H1 (cell line): Measurements from ENCODE around the gene YBX2. TPM values are rescaled to one million over a fixed set of nuclear protein-coding genes. Genes with fewer than 3 reads are reported as not detected.

ENCODE experiments used
- CTCF ChIA-PET: fragments of 300-600 bp; sonication (Branson Sonifier 250); formaldehyde crosslinking; loops from one replicate; lab custom pipeline; 2021; ENCODE audit not compliant: partially characterized antibody; lab: Charles Lee
- POLR2A ChIA-PET: fragments of 300-600 bp; sonication (Branson Sonifier 250); formaldehyde crosslinking; loops from one replicate; lab custom pipeline; 2021; ENCODE audit warnings: inconsistent platforms; ENCODE audit not compliant: partially characterized antibody; lab: Charles Lee
- DNase-seq, 2 experiments: peaks; one replicate each; pipeline versions ENCODE4 v3.0.0 to v3.0.0-alpha.2; 2010 to 2022; ENCODE audit warnings: low spot score in 2 of 2, low read depth in 1 of 2, mixed read lengths in 1 of 2
- FAIRE-seq: peaks from 2 replicates; lab custom pipeline; 2011; peaks lifted over from hg19 to GRCh38; lab: Jason Lieb, UNC
- H2AFZ ChIP-seq: 2 replicates; pipeline ENCODE4 v1.8.1; 2012; ENCODE audit warnings: low read length, inconsistent platforms
- H2AK5ac ChIP-seq: 2 replicates; pipeline ENCODE4 v1.6.1; 2013; ENCODE audit warnings: low read depth, low read length
- H2BK120ac ChIP-seq: replicated peaks from 2 replicates; pipeline ENCODE3; 2013; ENCODE audit warnings: low read depth, low read length, inconsistent platforms
- H2BK12ac ChIP-seq: 2 replicates; pipeline ENCODE4 v1.6.1; 2013; ENCODE audit warnings: low read depth, low read length
- H2BK15ac ChIP-seq: 2 replicates; pipeline ENCODE4 v1.6.1; 2013; ENCODE audit warnings: low read length
- H2BK20ac ChIP-seq: 2 replicates; pipeline ENCODE4 v1.6.1; 2013; ENCODE audit warnings: low read length
- H2BK5ac ChIP-seq: 2 replicates; pipeline ENCODE4 v1.6.1; 2013; ENCODE audit warnings: low read depth, low read length
- H3K14ac ChIP-seq: 2 replicates; pipeline ENCODE4 v1.6.1; 2013; ENCODE audit warnings: inconsistent platforms; ENCODE audit not compliant: insufficient read length
- H3K18ac ChIP-seq: 2 replicates; pipeline ENCODE4 v1.6.1; 2013; ENCODE audit warnings: low read length; ENCODE audit errors: extremely low read depth
- H3K23ac ChIP-seq: 2 replicates; pipeline ENCODE4 v1.6.1; 2013; ENCODE audit warnings: inconsistent platforms; ENCODE audit not compliant: insufficient read length
- H3K23me2 ChIP-seq: 2 replicates; pipeline ENCODE4 v1.6.1; 2013; ENCODE audit warnings: low read depth, low read length
- H3K27ac ChIP-seq: 2 replicates; pipeline ENCODE4 v1.6.1; 2011; ENCODE audit warnings: low read depth, low read length, inconsistent platforms
- H3K27me3 ChIP-seq, 4 experiments: replicated peaks in 1 of 4; 1 replicate in 1 of 4; 2 replicates in 3 of 4; pipeline versions ENCODE4 v1.6.1 to v1.8.1; 2011 to 2013; ENCODE audit warnings: low read length in 3 of 4, mild to moderate bottlenecking in 3 of 4, inconsistent platforms in 2 of 4, mixed read lengths in 2 of 4, moderate library complexity in 1 of 4; ENCODE audit not compliant: control insufficient read depth in 3 of 4, insufficient read depth in 3 of 4; ENCODE audit errors: extremely low read depth in 1 of 4
- H3K36me3 ChIP-seq, 4 experiments: 2 replicates each; pipeline versions ENCODE4 v1.6.1 to v1.8.1; 2011 to 2013; ENCODE audit warnings: mild to moderate bottlenecking in 4 of 4, low read length in 3 of 4, moderate library complexity in 2 of 4, control low read depth in 1 of 4, inconsistent platforms in 1 of 4; ENCODE audit not compliant: insufficient read depth in 4 of 4, control insufficient read depth in 2 of 4
- H3K4ac ChIP-seq: replicated peaks from 2 replicates; pipeline ENCODE3; 2013; ENCODE audit warnings: low read length, low read depth, mixed read lengths, inconsistent platforms; ENCODE audit not compliant: insufficient read length
- H3K4me1 ChIP-seq, 4 experiments: replicated peaks in 1 of 4; 1 replicate in 1 of 4; 2 replicates in 3 of 4; pipeline versions ENCODE4 v1.6.1 to v1.8.1; 2011 to 2013; ENCODE audit warnings: low read length in 3 of 4, inconsistent platforms in 2 of 4, mixed read lengths in 1 of 4; ENCODE audit not compliant: insufficient read depth in 4 of 4, control insufficient read depth in 3 of 4
- H3K4me2 ChIP-seq, 2 experiments: 2 replicates each; pipeline versions ENCODE4 v1.6.1 to v1.8.1; 2011 to 2013; ENCODE audit warnings: low read depth in 2 of 2, low read length in 2 of 2, control low read depth in 1 of 2, inconsistent platforms in 1 of 2, mild to moderate bottlenecking in 1 of 2; ENCODE audit not compliant: insufficient read depth in 1 of 2
- H3K4me3 ChIP-seq, 4 experiments: fragments of 200-600, 300-600 bp in 1 of 4; sonication (generic), shearing (Covaris generic), sonication (Bioruptor Twin) in 1 of 4; 2 replicates each; pipeline versions ENCODE4 v1.5.1 to v1.8.1; 2011 to 2016; ENCODE audit warnings: low read length in 4 of 4, low read depth in 3 of 4, control low read depth in 2 of 4, inconsistent platforms in 2 of 4, mild to moderate bottlenecking in 2 of 4, mixed read lengths in 1 of 4, moderate library complexity in 1 of 4; ENCODE audit not compliant: insufficient read depth in 2 of 4; ENCODE audit errors: extremely low read depth in 1 of 4
- H3K56ac ChIP-seq: replicated peaks from 2 replicates; pipeline ENCODE3; 2013; ENCODE audit warnings: low read depth, mild to moderate bottlenecking, mixed read lengths, low read length, inconsistent platforms; ENCODE audit not compliant: insufficient read length
- H3K79me1 ChIP-seq: 2 replicates; pipeline ENCODE4 v1.6.1; 2013; ENCODE audit warnings: low read depth, low read length, control low read depth
- H3K79me2 ChIP-seq, 2 experiments: 2 replicates each; pipeline versions ENCODE4 v1.6.1 to v1.8.1; 2012 to 2013; ENCODE audit warnings: low read length in 2 of 2, mild to moderate bottlenecking in 2 of 2, inconsistent platforms in 1 of 2; ENCODE audit not compliant: insufficient read depth in 2 of 2, control insufficient read depth in 1 of 2
- H3K9ac ChIP-seq, 4 experiments: replicated peaks in 1 of 4; 1 replicate in 1 of 4; 2 replicates in 3 of 4; pipeline versions ENCODE4 v1.6.1 to v1.8.1; 2011 to 2013; ENCODE audit warnings: low read depth in 3 of 4, low read length in 3 of 4, control low read depth in 2 of 4, mild to moderate bottlenecking in 2 of 4, moderate library complexity in 2 of 4, inconsistent platforms in 1 of 4; ENCODE audit errors: extremely low read depth in 1 of 4
- H3K9me3 ChIP-seq, 2 experiments: 2 replicates each; pipeline versions ENCODE4 v1.6.1 to v1.8.1; 2012 to 2013; ENCODE audit warnings: mild to moderate bottlenecking in 2 of 2, moderate library complexity in 2 of 2, control low read depth in 1 of 2, inconsistent platforms in 1 of 2, low read depth in 1 of 2, low read length in 1 of 2, mixed read lengths in 1 of 2; ENCODE audit not compliant: insufficient read depth in 2 of 2
- H4K20me1 ChIP-seq, 2 experiments: replicated peaks in 1 of 2; 2 replicates each; pipeline versions ENCODE3 to v1.8.1; 2011 to 2013; ENCODE audit warnings: inconsistent platforms in 2 of 2, low read length in 2 of 2, mild to moderate bottlenecking in 1 of 2; ENCODE audit not compliant: insufficient read depth in 2 of 2, control insufficient read depth in 1 of 2
- H4K5ac ChIP-seq: 2 replicates; pipeline ENCODE4 v1.6.1; 2013; ENCODE audit warnings: low read length, low read depth, mixed read lengths, inconsistent platforms; ENCODE audit not compliant: insufficient read length
- H4K8ac ChIP-seq: 2 replicates; pipeline ENCODE4 v1.8.0; 2013; ENCODE audit warnings: mild to moderate bottlenecking, moderate library complexity, low read length, inconsistent platforms; ENCODE audit not compliant: insufficient read depth; ENCODE audit errors: extremely low read depth
- H4K91ac ChIP-seq: replicated peaks from 2 replicates; pipeline ENCODE3; 2013; ENCODE audit warnings: low read length, mixed read lengths, inconsistent platforms; ENCODE audit not compliant: insufficient read length
- EGR1 ChIP-seq: IDR thresholded peaks from 2 replicates; pipeline ENCODE4 v1.6.1; 2011; ENCODE audit warnings: low read depth, low read length, borderline replicate concordance
- POLR2AphosphoS5 ChIP-seq: IDR thresholded peaks from 2 replicates; pipeline ENCODE4 v1.6.1; 2011; ENCODE audit warnings: low read depth, low read length
- WGBS, 2 experiments: shearing (Covaris generic) in 1 of 2; methylation state at CpG; one replicate each; pipeline versions ENCODE4 v1.1.6 to v1.1.7; 2013 to 2015; ENCODE audit warnings: low lambda C conversion rate in 2 of 2, mixed read lengths in 2 of 2, inconsistent platforms in 1 of 2, low coverage in 1 of 2, missing lambda C conversion rate in 1 of 2; ENCODE audit not compliant: insufficient replicate concordance in 2 of 2, insufficient coverage in 1 of 2, insufficient read length in 1 of 2; ENCODE audit errors: extremely low coverage in 1 of 2, missing lambda C conversion rate in 1 of 2; 5-methylcytosine and 5-hydroxymethylcytosine counted together
- polyA plus RNA-seq, 7 experiments: library from polyadenylated mRNA; depleted of rRNA in 3 of 7; stranded (reverse) in 5 of 7; unstranded in 2 of 7; fragments of >200 nt in 5 of 7; fragments of 200-250 nt in 2 of 7; gene quantifications; 1 replicate in 5 of 7; 2 replicates in 1 of 7; 4 replicates in 1 of 7; pipeline versions ENCODE4 v1.2.1 to v1.2.3, GENCODE V29; 2011 to 2013; ENCODE audit warnings: missing spikeins in 2 of 7, mixed read lengths in 2 of 7
- total RNA-seq: library from RNA; stranded (reverse); fragmentation: NEBNext Ultra II Directional; extraction: Animal tissue kit (Norgen Biotek cat#: 25700); gene quantifications from 2 replicates; pipeline ENCODE4 v1.2.1, GENCODE V29; 2021

Gene YBX2
- total and polyA plus RNA-seq, 2 of the 8 experiments (the other 6 are each of a cell fraction or from before 2014, with no cell fraction given) = 19.2 to 30.5 TPM

DNA sequence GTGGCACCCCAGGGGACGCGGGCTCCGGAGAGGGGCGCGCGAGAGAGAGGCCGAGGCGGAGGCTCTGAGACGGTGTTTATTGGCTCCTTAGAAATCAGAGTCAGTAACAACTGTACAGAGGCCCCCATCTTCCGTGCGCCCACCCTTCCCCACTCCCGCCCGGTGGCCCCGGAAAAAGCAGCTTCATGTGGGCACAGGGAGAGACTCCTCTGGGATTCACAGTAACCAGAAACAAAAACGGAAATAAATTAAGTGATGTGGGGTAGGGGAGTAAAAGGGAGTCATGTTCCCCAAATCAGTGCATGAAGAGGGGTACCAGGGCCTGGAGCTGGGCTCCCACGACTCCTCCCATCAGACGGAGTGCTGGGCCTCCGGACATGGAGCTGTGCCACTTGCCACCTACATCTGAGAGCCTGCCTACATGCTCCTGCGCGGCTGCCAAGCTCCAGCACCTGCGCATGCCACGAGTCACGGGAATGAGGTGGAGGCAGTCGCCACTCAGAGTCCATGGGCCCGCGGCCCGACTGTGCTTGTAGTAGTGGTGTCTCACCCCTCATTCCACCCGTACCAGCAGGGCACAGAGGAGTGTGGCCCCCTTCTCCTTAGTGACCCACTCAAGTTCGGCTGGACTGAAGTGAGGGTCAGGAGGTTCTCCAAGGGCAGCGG, 21.3 kb upstream of the YBX2 start:
- Histone ChIP-seq H3K36me3 (peaks cover 24 to 58% (median 40%) of the 10 kb centered on the region in 4 experiments), H3K9me3 (no peaks in the 10 kb centered on the region), H2AFZ (no peak overlapping the region), H2AK5ac (no peak overlapping the region), H3K56ac (peak overlapping the region; percentile 40), H3K27ac (peak overlapping the region; percentile 61; the same call in 1 of the 2 replicates), H2BK5ac (no peak overlapping the region; the same call in 1 of the 2 replicates), H2BK12ac (no peak overlapping the region), H3K9ac (peak overlapping the region; percentile 39 to 89 (median 68); a peak in 6 of 7 replicates), H2BK20ac (no peak overlapping the region), H3K79me2 (peaks cover 0 to 16% of the 10 kb centered on the region in 2 experiments; a peak in 2 of 4 replicates), H3K23ac (no peak overlapping the region), H4K8ac (peak overlapping the region; percentile 97; the same call in 1 of the 2 replicates), H4K20me1 (peaks cover 10 to 12% of the 10 kb centered on the region in 2 experiments), H3K4me3 (peak overlapping the region; percentile 55 to 95 (median 70)), H3K4me2 (peak overlapping the region; percentile 67 to 91), H3K79me1 (peaks cover 4% of the 10 kb centered on the region; the same call in 1 of the 2 replicates), H3K27me3 (no peaks in the 10 kb centered on the region), H4K5ac (peak overlapping the region; percentile 51), H3K4ac (peak overlapping the region; percentile 83), H4K91ac (peak overlapping the region; percentile 23), H2BK15ac (no peak overlapping the region), H3K18ac (no peak overlapping the region; the same call in 1 of the 2 replicates), H2BK120ac (no peak overlapping the region), H3K23me2 (no peaks in the 10 kb centered on the region; the same call in 1 of the 2 replicates), H3K4me1 (peaks cover 0 to 5% (median 3%) of the 10 kb centered on the region in 4 experiments; a peak in 4 of 7 replicates), H3K14ac (no peak overlapping the region)
- CTCF ChIA-PET = interaction anchor here (0.6 to 3.0 kb wide), 5 partner anchors 9 to 300 kb away, joined by 3 to 17 read pairs (median 4); partner anchors contain the start of gene SLC2A4
- TF ChIP-seq POLR2AphosphoS5 (0 out of 2 replicates have a peak, but pooled peaks have one; percentile 13), EGR1 (no peak)
- POLR2A ChIA-PET = interaction anchor here (0.6 to 11.3 kb wide), 24 partner anchors 10 to 258 kb away, joined by 3 to 223 read pairs (median 7); partner anchors contain the start of genes ACADVL, ACAP1, CLDN7 and DLG4
- DNase-seq (no peak), FAIRE-seq (no peak)
- WGBS, 2 experiments = 74% methylated on average over 18 of the region's 30 CpGs; no CpG with 5 or more reads in 1 of the 2 experiments
